Measurements from ENCODE around the gene DAB1. TPM values are rescaled to one million over a fixed set of nuclear protein-coding genes. Genes with fewer than 3 reads are reported as not detected.
A peak's percentile ranks its signal among the peaks of the same experiment; 100 is the strongest.

Gene DAB1
- total RNA-seq, 1 donor from 2014 or later: 1.9 TPM

- no peaks in the 10 kb centered on the region for H3K4me1 Mint-ChIP-seq
- H3K9me3 Mint-ChIP-seq: peaks cover 10% of the 10 kb centered on the region
- H3K27ac Mint-ChIP-seq: no peak overlapping the region
- peaks cover 14% of the 10 kb centered on the region for H3K27me3 Mint-ChIP-seq (ENCODE audit: low read depth)
- no peak for TF ChIP-seq CTCF (IDR thresholded peaks at IDR 0.05; ENCODE audit: unreplicated experiment)
- no peaks in the 10 kb centered on the region for H3K36me3 Mint-ChIP-seq
- DNase-seq (ENCODE audit: low spot score in 2 of 2, unreplicated experiment in 2 of 2): no peak
- H3K4me3 Mint-ChIP-seq: no peak overlapping the region
Measured at GRCh38 chr1:56968878-56969495, 454.9 kb downstream of the DAB1 start.

- Mint-ChIP-seq H3K4me1 (no peaks in the 10 kb centered on the region), H3K4me3 (no peak overlapping the region), H3K27me3 (ENCODE audit: low read depth) (peaks cover 14% of the 10 kb centered on the region), H3K27ac (no peak overlapping the region), H3K36me3 (no peaks in the 10 kb centered on the region), H3K9me3 (peaks cover 10% of the 10 kb centered on the region)
- DNase-seq (ENCODE audit: low spot score in 2 of 2, unreplicated experiment in 2 of 2): peak in 1 of 2 experiments; percentile 48
- peak; percentile 74 for TF ChIP-seq CTCF (IDR thresholded peaks at IDR 0.05; ENCODE audit: unreplicated experiment)
Measured at GRCh38 chr1:56967900-56968832, 455.7 kb downstream of the DAB1 start.

GRCh38 chr1:56967355-56967754, 456.5 kb downstream of the DAB1 start:
- no peaks in the 10 kb centered on the region for H3K36me3 Mint-ChIP-seq
- H3K9me3 Mint-ChIP-seq: peaks cover 4% of the 10 kb centered on the region
- peaks cover 20% of the 10 kb centered on the region for H3K27me3 Mint-ChIP-seq (ENCODE audit: low read depth)
- TF ChIP-seq CTCF (IDR thresholded peaks at IDR 0.05; ENCODE audit: unreplicated experiment): no peak
- no peak for DNase-seq (ENCODE audit: low spot score in 2 of 2, unreplicated experiment in 2 of 2)
- H3K4me1 Mint-ChIP-seq: no peaks in the 10 kb centered on the region
- H3K27ac Mint-ChIP-seq: no peak overlapping the region
- H3K4me3 Mint-ChIP-seq: no peak overlapping the region

GRCh38 chr1:56966698-56966999, 457.2 kb downstream of the DAB1 start:
- H3K9me3 Mint-ChIP-seq: peaks cover 4% of the 10 kb centered on the region
- H3K4me1 Mint-ChIP-seq: no peaks in the 10 kb centered on the region
- no peak overlapping the region for H3K27ac Mint-ChIP-seq
- H3K4me3 Mint-ChIP-seq: no peak overlapping the region
- peaks cover 19% of the 10 kb centered on the region for H3K27me3 Mint-ChIP-seq (ENCODE audit: low read depth)
- no peaks in the 10 kb centered on the region for H3K36me3 Mint-ChIP-seq
- no peak for TF ChIP-seq CTCF (IDR thresholded peaks at IDR 0.05; ENCODE audit: unreplicated experiment)
- DNase-seq (ENCODE audit: low spot score in 2 of 2, unreplicated experiment in 2 of 2): no peak

- peaks cover 15% of the 10 kb centered on the region for H3K27me3 Mint-ChIP-seq (ENCODE audit: low read depth)
- no peaks in the 10 kb centered on the region for H3K4me1 Mint-ChIP-seq
- DNase-seq (ENCODE audit: low spot score in 2 of 2, unreplicated experiment in 2 of 2): no peak
- TF ChIP-seq CTCF (IDR thresholded peaks at IDR 0.05; ENCODE audit: unreplicated experiment): no peak
- no peak within 1 kb of the TSS for H3K27ac Mint-ChIP-seq
- H3K9me3 Mint-ChIP-seq: peaks cover 4% of the 10 kb centered on the region
- H3K4me3 Mint-ChIP-seq: no peak within 1 kb of the TSS
- H3K36me3 Mint-ChIP-seq: no peaks in the 10 kb centered on the region
Measured at GRCh38 chr1:56965916-56966697, 457.8 kb downstream of the DAB1 start, which contains the start of gene C8B. Gene C8B (minus strand): TSS chr1:56966015. CDS start chr1:56965948, 67 bp downstream.
